HG03432 (cell line): ENCODE measurements around the gene RITA1.

ENCODE experiments used
- ATAC-seq: cut with Tn5 transposase; IDR thresholded peaks from one replicate; pipeline ENCODE4 v1.9.1; 2021; ENCODE audit warnings: mild to moderate bottlenecking, moderate library complexity; ENCODE audit not compliant: unreplicated experiment

The RITA1 gene

GRCh38 chr12:113152835-113153814, 32.4 kb upstream of the RITA1 start:
- ATAC-seq: peak; percentile 77

GRCh38 chr12:113154351-113154973, 31.1 kb upstream of the RITA1 start:
- no peak for ATAC-seq

DNA sequence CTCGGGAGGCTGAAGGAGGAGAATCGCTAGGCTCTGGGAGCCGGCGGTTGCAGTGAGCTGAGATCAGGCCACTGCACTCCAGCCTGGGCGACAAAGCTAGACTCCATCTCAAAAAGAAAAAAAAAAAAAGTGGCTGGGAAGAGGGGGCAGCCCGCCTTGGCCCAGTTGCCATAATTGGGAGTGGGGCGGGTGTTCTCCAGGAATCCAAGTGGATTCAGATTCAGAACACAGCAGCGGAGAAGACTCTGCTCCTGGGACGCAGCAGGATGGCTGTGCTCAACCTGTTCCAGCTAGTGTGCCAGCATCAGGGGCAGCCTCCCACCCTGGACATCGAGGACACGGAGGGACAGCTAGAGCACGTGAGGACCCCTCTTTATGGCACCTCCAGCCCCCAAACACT, 30.5 kb upstream of the RITA1 start:
- ATAC-seq: no peak

DNA sequence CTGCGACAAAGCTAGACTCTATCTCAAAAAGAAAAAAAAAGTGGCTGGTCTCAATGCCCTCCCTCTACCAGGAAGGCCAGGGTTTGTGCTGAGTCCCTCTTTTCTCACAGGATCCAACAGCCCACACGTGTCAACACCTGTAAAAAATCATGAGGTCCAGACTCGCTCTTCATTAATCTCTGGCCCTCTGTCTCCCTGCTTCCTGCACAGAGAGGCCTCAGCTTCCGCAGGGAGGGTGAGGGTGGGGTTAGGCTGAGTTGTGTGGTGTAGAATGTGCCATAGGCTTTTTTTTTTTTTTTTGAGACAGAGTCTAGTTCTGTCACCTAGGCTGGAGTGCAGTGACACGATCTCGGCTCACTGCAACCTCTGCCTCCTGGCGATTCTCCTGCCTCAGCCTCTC, 29.9 kb upstream of the RITA1 start:
- no peak for ATAC-seq

- no peak for ATAC-seq
Observed at GRCh38 chr12:113157218-113157859, 28.2 kb upstream of the RITA1 start.

DNA sequence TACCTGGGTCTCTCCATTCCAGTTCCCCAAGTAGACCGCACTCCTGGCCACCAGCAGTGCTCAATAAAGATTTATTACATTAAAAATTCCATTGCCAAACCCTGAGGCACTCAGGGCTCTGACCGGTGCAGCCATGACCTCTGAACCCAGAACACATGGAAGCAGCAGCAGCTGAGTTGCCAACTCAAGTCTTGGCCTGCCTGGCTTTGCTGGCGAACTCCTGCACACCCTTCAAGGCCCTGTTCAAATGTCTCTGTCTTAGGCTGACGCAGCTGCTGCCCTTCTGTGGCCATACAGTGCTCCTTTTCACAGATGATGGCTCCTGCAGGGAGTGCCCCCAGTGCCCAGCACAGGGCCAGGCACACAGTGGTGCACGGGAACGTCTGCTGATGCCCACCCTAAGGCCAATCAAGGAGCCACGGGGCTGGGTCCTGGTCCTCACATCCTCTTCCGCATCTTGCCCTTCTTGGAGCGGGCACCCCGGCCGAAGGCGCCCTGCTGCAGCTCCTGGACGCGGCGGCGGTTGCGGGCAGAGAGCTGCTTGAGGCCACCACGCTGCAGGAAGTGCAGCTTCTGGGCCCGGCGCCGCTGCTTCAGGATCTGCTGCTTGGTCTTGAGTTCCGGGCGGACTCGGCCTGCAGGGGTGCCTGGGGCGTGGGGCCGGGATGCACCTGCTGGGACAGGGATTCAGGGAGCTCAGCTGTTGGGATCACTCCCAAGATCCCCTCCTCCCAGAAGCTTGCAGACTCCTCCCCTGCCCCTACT, 26.9 kb upstream of the RITA1 start:
- ATAC-seq: no peak

GRCh38 chr12:113159937-113160336, 25.6 kb upstream of the RITA1 start:
- no peak for ATAC-seq

- no peak for ATAC-seq
Observed at GRCh38 chr12:113161415-113162016, 24.0 kb upstream of the RITA1 start.

DNA sequence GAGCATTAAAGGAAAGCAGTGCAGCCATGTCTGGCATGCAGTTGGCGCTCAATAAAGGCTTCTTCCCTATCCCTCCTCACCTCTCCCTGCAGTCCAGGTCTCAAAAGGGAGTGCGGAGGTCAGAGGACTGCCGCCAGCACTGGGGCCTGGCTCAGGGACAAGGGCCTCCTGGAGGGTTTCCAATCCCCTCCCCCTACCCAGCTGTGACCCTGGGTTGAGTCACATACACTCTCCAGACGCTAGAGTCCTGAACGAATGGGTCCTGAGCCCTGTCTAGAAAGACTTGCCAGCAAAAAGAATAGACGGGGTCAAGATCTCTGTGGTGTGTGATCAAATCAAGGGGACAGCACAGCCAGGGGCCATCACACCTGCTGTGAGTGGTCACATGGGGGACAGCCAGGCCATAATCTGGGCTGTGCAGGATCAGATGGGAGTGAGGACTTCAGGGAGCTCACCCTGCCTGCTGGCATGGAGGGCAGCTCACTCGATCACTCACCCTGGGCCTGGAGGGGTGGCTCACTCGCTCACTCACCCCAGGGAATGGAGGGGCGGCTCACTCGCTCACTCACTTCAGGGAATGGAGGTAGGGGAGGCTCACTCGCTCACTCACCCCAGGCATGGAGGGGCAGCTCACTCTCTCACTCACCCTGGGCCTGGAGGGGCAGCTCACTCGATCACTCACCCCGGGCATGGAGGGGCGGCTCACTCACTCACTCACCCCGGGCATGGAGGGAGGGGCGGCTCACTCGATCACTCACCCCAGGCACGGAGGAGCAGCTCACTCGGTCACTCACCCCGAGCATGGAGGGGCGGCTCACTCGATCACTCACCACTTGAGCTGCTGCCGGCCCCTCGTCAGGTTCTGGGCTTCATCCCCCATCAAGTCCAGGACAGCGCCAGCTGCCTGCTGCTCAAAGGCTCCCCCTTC, 23.2 kb upstream of the RITA1 start:
- no peak for ATAC-seq

- ATAC-seq: no peak
Observed at GRCh38 chr12:113163030-113163360, 22.5 kb upstream of the RITA1 start.

DNA sequence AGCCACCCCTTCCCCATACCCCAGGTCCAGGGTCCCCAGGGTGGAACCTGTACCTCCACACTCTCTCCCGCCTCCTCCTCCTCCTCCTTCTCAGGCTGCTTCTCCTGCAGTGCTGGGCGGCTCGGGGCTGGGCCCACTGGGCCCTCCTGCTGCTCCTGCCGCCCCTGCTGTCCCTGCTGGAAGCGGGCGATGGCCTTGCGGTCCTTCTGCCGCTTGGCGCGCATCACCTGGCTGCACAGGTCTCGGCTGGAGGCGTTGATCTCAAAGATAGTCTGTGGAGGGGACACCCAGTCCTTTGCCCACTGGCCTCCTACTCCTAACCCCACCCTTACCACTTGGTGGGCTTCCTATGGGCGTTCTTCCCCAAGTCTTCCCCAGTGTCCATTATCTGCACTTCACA, 21.5 kb upstream of the RITA1 start:
- ATAC-seq: no peak

DNA sequence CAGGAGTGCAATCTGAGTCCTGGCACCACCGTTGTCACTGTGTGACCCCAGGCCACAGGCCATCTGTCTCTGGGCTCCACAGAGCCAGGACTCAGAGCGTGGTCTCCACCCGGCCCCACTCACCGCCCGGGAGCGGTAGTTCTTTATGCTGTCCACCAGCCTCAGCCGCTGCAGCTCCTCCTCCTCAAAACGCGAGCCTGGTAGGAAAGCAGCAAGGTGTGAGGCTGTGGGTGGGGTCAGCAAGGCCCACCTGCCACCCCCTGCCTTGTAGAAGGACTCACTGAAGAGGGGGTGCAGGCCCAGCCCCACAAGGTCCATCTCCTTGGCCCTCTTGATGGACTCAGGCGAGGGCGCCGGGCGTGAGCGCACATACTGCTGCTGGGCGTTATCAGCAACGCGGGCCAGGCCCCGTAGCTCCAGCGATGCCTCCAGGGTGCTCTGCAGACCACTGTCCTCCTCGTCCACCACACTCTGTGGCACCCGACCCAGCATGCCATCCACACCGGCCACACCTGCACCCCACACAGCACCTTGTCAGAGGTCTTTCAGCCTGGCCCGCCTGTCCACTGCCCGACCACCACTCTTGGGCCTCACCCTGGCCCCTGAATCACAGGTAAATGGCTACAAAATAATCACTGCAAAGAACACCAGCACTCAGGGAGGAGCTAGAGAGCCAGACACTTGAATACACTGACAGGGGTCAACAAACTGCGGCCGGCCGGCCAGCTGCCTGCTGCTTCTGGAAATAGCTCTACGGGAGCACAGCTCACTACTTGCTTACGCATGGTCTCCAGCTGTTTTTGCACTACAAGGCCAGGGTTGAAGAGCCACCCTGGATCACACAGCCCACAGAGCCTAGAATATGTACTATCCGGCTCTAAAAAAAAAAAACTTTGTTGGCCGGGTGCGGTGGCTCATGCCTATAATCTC, 19.7 kb upstream of the RITA1 start:
- ATAC-seq: no peak

DNA sequence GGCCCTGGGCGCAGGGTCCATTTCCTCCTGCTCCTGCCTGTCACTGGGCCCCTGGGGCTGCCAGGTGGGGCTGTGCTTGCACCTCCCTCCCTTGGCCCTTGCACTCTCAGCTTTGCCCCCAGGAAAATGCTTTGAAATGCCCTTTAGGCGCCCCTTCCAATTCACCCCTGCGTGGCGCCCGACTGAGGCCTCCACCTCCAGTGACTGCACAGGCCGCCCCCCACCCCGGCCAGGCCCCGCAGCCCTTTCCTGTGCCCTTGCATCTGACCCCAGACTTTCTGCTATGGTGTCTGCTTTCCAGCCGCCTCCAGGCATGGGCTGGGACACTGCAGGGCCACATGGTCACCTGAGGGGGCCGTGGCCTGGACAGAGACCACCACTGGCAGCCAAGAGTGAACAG, 17.7 kb upstream of the RITA1 start:
- no peak for ATAC-seq

DNA sequence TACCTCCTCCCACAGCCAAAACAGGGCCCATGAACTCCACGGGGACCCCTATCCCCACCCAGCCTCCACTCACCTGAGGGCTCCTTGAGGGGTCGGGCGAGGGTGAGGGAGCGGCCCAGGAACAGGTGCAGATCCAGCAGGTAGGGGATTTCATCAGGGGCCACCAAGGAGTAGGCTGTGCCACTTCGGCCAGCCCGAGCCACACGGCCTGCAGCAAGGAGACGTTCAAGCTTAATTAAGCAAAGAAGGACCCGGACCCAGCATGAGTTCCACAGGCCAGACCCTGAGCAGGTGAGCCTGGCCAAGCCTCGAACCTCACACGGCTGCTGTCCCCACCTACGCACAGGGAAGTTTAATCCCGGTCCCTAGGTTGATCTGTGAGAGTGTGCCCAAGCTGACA, 15.8 kb upstream of the RITA1 start:
- ATAC-seq: no peak

- ATAC-seq: no peak
Observed at GRCh38 chr12:113170457-113170856, 15.1 kb upstream of the RITA1 start.

DNA sequence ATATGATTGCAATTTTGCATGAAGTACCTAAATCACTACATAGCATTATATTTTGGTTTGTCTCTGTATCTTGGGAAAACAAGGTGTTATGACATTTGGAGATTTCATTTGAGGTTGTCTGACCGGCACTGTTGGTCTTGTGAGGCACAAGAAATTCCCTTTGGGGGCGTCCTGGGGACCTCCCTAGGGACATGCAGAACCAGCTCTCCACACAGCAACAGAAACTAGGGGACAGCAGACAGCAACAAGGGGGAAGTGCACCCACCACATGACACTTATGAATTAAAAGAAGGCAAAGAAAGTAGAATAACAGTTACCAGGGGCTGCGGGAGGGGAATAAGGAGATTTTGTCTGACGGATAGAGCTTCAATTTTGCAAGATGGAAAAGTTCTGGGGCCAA, 14.6 kb upstream of the RITA1 start:
- ATAC-seq: no peak

DNA sequence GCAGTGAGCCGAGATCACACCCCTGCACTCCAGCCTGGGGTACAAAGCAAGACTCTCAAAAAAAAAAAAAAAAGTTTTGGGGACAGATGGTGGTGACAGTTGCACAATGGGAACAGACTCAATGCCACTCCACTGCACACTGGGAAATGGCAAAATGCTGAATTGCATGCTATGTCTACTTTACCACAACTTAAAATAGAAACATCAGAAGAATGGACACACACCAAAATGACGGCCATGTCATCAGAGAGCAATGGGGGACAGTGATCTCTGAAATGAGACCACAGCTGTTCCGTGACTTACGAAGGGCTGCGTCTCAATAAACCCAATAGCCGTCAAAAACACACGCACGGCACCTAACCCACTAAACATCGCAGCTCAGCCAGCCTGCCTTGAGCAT, 14.0 kb upstream of the RITA1 start:
- ATAC-seq: no peak

GRCh38 chr12:113172185-113172584, 13.3 kb upstream of the RITA1 start:
- ATAC-seq: no peak
